Embryonic facial prominence (tissue), 1 donor: ENCODE data around the gene GARS1.

Source experiments
- DNase-seq: peaks from one replicate; pipeline ENCODE4 v3.0.0-alpha.2; 2016; ENCODE audit errors: extremely low spot score

The GARS1 gene

GRCh38 chr7:30655096-30655970 is 60.7 kb downstream of the GARS1 start:
- no peak for DNase-seq

- no peak for DNase-seq
These were observed 61.6 kb downstream of the GARS1 start for GRCh38 chr7:30656006-30656957.

GRCh38 chr7:30657131-30657530 is 62.5 kb downstream of the GARS1 start:
- DNase-seq = no peak

GRCh38 chr7:30658479-30659074 is 63.9 kb downstream of the GARS1 start:
- DNase-seq = no peak

- no peak for DNase-seq
These were observed 64.6 kb downstream of the GARS1 start for GRCh38 chr7:30659312-30659711.

GRCh38 chr7:30660331-30661255 is 65.9 kb downstream of the GARS1 start:
- no peak for DNase-seq

GRCh38 chr7:30661926-30662325 is 67.2 kb downstream of the GARS1 start:
- no peak for DNase-seq

- DNase-seq = no peak
These were observed 67.8 kb downstream of the GARS1 start for GRCh38 chr7:30662431-30662939.

- no peak for DNase-seq
These were observed 68.7 kb downstream of the GARS1 start for GRCh38 chr7:30663414-30663813.

GRCh38 chr7:30664184-30664885 is 69.7 kb downstream of the GARS1 start:
- no peak for DNase-seq

- no peak for DNase-seq
These were observed 70.4 kb downstream of the GARS1 start for GRCh38 chr7:30665043-30665442.

GRCh38 chr7:30665449-30665848 is 70.8 kb downstream of the GARS1 start:
- DNase-seq = no peak

- no peak for DNase-seq
These were observed 72.5 kb downstream of the GARS1 start for GRCh38 chr7:30667172-30667571.

GRCh38 chr7:30668102-30668501 is 73.4 kb downstream of the GARS1 start:
- no peak for DNase-seq

- peak; percentile 60 for DNase-seq
These were observed 77.3 kb downstream of the GARS1 start for GRCh38 chr7:30671793-30672465.

GRCh38 chr7:30674420-30674819 is 79.7 kb downstream of the GARS1 start:
- no peak for DNase-seq

- DNase-seq = no peak
These were observed 80.2 kb downstream of the GARS1 start for GRCh38 chr7:30674876-30675275.

- DNase-seq = no peak
These were observed 84.1 kb downstream of the GARS1 start for GRCh38 chr7:30678805-30679204.

GRCh38 chr7:30679664-30680063 is 85.0 kb downstream of the GARS1 start:
- no peak for DNase-seq
